HG03175 (cell line): ENCODE data around the gene PPP1R9B.
A peak's percentile ranks its signal among the peaks of the same experiment; 100 is the strongest.

ENCODE experiments used
- ATAC-seq: cut with Tn5 transposase; IDR thresholded peaks from one replicate; pipeline ENCODE4 v1.9.1; 2021; ENCODE audit warnings: mild to moderate bottlenecking, moderate library complexity; ENCODE audit not compliant: unreplicated experiment

Gene PPP1R9B

DNA sequence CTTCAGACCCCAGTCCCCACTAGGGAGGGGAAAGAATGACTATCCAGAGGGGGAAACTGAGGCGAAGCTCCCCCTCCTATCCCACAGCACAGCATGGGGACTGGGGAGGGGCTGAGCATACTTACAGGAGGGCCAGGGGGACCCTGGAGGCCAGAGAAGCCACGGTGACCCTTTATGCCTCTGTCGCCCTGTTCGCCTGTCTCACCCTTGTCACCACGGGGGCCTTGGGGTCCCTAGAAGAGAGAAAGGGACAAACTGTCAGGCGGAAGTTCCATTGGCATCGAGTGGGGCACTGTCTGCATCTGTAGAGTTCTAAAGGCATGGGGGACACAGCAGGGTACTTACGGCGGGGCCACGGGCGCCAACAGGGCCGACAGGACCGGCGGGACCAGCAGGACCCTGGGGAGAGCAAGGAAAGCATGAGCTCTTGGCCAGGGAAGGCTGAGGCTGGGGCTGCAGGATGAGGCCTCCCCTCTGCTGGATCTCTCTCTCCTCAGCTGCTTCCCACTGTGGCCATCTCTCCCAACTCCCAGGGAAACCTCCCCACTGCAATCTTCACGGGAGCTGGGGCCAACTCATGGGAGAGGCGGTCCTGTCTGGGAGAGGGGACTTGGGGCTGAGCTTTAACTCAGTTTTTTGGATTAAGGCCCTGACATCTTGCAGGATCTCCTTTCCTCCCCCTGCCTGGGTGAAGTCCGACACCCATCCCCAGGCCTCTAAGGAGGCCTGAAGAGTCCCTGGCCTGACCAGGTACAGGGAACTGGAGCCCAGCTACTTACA lies 37.5 kb upstream of the PPP1R9B start:
- ATAC-seq, result no peak

DNA sequence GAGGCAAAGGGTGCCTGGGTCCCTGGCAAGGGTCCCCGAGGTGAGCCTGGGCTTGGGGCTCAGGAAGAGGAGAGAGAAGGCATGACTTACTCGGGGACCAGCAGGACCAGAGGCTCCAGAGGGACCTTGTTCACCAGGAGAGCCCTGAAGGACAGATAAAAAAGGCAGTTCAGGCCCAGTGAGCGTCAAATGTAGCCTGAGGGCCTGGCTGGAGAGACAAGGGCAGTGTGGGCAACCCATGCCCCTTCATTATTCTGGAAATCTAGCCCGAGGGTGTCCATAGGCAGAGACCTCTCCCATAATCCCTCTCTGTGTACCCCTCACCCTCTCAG lies 36.9 kb upstream of the PPP1R9B start:
- ATAC-seq, result no peak

DNA sequence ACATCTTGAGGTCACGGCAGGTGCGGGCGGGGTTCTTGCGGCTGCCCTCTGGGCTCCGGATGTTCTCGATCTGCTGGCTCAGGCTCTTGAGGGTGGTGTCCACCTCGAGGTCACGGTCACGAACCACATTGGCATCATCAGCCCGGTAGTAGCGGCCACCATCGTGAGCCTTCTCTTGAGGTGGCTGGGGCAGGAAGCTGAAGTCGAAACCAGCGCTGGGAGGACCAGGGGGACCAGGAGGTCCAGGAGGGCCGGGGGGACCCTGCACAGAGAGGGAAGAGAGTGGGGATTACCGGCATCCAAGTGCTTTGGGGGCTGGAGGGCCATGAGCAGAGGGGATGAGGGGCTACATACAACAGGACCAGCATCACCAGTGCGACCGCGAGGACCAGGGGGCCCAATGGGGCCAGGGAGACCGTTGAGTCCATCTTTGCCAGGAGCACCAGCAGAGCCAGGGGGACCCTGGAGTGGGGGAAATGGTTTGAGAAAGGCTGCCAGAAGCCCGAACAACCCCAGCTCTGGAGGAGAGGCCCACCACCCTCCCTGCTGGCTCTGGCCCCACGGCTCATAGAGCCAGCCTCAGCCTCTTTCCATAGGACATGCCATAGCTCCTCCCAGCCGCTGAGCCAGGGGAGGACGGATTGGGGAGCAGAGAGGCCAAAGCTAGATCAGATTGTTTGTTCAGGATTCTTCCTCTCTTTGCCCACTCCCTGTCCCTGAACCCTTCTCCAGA lies 36.4 kb upstream of the PPP1R9B start:
- no peak for ATAC-seq

DNA sequence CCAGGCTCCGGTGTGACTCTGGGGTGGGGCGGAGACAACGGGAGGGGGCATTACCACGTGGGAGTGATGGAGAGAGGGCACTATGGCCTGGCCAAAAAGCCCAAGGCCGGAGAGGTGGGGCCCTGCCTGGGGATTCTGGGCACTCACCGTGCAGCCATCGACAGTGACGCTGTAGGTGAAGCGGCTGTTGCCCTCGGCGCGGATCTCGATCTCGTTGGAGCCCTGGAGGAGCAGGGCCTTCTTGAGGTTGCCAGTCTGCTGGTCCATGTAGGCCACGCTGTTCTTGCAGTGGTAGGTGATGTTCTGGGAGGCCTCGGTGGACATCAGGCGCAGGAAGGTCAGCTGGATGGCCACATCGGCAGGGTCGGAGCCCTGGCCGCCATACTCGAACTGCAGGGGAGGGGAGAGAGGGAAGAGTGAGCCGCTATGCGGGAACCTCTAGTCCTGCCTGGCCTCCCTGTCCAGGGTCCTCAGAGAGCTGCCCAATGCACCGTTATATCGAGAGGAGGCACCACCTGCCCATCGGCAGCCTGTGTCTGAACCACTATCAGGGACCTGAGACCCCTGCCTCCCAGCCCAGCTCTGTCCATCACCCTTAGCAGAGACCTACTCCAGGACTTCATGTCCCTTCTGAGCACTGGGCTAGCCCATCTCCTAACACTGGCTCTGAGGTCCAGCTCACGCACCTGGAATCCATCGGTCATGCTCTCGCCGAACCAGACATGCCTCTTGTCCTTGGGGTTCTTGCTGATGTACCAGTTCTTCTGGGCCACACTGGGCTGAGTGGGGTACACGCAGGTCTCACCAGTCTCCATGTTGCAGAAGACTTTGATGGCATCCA lies 35.4 kb upstream of the PPP1R9B start:
- no peak for ATAC-seq

DNA sequence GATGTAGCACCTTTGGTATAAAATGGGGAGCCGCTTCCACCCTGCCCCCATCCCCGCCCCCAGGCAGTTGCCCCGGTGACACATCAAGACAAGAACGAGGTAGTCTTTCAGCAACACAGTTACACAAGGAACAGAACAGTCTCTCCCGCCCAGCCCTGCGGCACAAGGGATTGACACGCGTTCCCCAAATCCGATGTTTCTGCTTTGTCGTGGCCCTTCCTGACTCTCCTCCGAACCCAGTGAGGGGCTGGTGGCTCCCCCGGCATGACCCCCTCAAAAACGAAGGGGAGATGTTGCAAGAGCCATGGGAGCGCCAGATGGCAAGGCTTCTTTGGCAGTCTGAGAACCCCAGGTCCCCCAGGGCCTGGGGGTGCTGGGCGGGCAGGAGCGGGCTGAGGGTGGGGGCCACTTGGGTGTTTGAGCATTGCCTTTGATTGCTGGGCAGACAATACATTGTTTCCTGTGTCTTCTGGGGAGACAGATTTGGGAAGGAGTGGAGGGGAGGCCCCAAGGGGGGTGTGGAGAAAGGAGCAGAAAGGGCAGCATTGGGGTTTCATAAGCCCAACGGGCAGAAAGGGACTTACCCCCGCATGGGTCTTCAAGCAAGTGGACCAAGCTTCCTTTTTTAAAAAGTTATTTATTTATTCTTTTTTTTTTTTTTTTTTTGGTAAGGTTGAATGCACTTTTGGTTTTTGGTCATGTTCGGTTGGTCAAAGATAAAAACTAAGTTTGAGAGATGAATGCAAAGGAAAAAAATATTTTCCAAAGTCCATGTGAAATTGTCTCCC lies 34.3 kb upstream of the PPP1R9B start:
- ATAC-seq, result no peak

DNA sequence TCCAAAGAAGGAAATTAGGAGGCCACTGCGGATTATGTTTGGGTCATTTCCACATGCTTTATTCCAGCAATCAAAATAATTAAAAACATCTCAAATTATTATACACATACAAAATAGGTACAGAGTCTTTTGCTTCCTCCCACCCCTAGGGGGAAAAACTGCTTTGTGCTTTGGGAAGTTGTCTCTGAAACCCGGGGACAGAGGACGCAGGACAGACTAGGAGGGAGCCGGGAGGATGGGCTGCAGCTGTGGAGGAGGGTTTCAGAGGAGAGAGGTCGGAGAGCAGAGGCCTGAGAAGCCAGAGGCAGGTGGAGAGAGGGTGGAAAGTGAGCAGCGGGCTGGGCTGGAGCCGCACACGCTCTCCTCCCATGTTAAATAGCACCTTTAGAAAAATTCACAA lies 33.6 kb upstream of the PPP1R9B start:
- no peak for ATAC-seq

DNA sequence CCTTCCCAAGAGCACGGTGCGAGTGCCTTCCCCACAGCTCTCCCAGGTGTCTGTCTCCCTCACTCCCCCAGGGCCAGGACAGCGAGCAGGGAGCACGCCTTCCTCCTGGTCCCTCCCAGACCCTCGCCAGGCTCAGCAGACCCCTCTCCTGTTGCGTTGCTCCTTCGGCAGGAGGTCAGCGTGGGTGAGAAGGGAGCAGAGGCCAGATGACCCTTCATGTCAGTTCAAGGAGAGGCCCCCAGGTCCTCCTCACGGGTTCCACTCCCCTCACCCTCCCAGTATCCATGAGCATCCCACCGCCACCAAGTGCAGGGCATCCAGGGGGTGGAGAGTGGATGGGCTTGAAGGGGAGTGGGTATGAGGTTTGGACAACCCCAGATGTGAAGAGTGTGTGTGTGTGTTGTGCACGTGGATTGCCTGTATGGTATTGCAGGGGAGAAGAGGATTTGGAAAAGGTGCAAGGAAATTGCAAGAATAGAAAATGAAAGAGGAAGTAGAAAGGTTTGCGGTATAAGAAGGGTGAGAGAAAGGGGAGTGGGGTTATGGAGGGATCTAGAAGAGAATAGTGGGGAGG lies 33.0 kb upstream of the PPP1R9B start:
- ATAC-seq, result no peak

DNA sequence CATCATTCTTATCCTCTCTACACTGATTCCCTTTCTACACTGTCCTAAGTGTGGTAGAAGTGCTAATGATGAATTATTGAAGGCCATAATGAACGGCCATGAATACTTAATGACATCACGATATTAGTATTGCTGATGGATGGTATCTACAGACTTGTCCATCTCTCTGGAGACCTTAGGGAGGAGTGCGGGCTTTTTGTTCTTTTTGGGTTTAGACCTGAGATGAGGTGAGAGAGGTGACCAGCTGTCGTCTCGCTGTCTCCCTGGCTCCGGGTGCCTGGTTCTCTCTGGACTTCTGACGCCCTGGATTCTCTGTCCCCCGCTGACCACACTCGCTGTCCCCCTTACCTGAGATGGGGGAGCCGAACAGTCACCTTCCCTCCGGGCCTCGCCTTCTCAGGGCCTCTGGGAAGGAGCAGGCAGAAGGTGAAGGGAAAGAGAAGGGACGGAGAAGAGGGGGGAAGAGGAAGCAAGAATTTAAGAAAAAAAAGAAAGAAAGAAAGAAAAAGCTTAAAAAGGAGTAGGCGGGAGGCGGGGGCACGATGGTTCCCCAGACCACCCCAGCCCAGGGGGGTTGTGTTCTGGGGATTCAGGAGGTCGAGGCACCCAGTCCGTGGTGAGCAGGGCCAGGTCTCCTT lies 32.4 kb upstream of the PPP1R9B start:
- ATAC-seq, result no peak

DNA sequence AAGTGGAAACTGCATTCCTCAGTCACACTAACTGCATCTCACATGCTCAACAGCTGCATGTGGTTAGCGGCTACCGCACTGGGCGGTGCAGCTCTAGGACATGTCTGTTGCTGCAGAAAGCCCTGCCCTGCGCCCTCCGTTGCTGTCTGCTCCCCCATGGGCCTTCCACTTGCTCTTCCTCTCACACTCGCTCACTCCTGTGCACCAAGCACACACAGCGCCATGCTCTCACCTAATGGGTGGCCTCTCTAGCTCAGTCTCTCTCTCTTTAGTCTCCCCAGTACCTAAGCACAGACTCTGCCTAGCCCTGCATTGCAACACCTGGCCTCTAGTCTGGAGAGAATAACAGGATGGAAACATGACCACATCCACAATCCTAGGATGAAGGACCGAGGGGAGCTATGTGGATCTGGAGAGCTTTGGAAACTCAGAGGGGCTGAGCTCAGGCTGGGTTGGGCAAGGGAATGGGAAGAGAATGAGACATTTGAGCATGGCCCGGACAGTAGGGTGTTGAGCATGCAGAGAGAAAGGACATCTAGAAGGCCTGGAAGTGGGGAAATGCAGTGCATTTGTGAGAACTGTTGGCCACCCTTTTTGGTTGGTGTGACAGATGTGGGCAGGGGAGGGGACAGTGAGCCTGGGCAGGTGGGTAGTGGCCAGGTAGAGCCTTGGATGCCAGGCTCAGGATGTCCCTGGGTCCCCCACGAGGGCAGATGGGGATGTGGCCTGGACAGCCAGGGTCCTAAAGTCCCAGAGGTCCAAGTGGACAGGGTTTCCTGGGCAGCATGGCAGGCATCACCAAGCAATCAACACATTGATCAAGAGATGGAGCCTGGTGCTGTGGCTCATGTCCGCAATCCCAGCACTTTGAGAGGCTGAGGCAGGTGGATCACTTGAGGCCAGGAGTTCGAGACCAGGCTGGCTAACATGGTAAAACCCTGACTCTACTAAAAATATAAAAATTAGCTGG lies 31.4 kb upstream of the PPP1R9B start:
- ATAC-seq, result no peak

DNA sequence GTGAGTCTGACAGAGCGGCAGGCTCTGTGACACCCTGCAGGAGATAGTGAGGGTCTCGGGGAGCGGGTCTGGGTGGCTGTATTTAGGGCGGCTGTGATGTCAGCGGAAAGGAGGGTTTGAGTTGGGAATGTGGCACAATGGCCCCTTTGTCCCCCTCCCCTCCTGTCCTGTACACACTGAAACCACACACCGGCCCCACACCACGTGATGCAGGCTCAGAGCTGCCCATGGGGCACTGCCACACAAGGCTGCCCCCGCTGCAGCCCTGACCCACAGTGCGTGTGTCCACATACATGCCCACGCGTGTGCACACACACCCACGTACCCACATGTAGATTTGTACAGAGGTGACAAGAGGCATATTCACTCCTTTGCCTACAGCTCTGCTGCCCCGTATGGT lies 30.7 kb upstream of the PPP1R9B start:
- no peak for ATAC-seq

DNA sequence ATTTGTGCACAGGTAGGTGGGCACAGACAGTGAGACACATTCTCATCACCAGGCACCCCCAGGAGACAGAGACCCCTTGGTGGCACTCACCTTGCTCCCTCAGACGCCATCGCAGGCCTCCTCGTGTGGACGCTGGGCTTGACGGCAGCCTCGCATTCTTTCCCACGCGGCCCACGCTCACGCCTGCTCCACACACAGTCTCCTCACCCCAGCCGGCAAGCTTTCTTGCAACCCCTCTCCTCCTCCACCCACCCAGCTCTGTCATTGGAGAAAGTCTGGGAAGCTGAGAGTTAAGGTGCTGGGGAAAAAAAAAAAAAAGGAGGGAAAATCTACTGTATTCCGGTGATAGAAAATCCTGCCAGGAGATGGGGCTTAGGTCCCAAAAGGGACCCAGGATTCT lies 30.1 kb upstream of the PPP1R9B start:
- no peak for ATAC-seq

DNA sequence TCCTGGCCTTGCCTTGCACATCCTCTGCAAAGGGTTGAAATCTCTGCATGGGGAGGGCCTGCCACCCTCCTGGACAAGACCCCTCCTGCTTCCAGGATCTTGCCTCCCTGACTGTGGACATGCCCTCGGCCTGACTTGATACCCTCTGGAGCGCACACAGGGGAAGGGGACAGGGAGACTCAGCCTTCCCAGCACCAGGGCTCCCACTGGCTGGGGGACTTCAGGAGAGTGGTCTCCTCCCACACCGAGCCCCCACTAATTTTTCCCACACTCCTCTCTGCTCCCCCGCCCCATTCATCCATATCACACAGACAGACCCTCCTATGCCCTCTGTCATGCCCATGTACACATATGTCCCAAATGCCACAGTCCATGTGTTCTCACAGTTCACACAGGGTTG lies 29.6 kb upstream of the PPP1R9B start:
- no peak for ATAC-seq

DNA sequence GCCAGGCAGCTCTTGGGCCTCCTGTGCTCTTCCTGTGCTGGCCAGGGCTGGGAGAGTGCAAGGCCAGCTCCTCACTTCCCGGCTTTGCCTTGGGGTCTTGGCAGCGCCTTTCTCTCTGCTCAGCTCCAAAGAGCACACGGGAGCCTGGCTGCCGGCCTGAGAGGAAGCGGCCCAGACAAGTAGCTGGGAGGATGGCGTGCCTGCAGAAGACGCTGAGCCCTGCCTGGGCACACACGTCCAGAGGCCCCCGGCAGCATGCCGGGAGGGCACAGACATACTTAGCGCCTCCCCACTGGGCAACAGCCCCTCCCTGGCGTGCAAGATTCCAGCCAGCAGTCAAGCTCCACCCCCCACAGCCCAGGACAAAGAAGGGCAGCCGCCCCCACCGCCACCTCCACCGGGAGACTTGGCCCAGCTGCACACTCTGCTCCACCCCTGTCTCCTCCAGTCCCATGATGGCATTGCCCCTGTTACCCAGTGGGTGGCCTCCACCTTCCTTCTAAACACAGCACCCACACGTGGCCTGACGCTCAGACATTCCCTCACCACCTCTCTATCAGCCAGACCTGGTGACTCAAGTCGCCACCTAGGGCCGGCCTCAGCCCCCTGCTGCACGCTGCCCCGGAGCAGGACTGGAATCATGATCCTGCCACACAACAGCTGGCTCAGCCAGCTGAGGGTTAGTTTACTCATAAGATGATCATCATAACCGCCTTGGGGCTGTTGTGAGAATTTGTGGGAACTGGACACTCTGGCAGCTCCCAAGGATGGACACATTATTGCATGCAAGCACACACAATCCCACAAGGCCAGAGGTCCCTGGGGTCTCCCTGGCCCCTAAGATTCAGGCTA lies 27.7 kb upstream of the PPP1R9B start:
- peak; percentile 61 for ATAC-seq

DNA sequence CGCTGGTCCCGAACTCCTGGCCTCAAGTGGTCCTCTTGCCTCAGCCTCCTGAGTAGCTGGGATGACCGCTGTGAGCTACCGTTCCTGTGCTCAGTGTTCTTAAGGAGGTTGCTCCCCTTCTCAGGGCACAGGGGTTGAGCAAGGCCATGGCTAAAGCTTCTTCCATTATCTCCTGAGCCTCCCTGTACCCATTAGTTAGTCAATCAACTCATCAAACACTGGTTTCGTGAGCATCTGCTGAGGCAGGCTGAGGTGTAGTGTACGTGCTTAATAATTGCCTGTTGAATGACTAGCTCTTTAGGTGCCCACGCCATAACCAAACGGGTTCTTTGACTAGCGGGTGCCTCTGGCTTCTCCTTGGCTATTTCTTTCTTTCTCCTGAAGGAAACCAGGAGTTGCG lies 27.0 kb upstream of the PPP1R9B start:
- ATAC-seq, result no peak

DNA sequence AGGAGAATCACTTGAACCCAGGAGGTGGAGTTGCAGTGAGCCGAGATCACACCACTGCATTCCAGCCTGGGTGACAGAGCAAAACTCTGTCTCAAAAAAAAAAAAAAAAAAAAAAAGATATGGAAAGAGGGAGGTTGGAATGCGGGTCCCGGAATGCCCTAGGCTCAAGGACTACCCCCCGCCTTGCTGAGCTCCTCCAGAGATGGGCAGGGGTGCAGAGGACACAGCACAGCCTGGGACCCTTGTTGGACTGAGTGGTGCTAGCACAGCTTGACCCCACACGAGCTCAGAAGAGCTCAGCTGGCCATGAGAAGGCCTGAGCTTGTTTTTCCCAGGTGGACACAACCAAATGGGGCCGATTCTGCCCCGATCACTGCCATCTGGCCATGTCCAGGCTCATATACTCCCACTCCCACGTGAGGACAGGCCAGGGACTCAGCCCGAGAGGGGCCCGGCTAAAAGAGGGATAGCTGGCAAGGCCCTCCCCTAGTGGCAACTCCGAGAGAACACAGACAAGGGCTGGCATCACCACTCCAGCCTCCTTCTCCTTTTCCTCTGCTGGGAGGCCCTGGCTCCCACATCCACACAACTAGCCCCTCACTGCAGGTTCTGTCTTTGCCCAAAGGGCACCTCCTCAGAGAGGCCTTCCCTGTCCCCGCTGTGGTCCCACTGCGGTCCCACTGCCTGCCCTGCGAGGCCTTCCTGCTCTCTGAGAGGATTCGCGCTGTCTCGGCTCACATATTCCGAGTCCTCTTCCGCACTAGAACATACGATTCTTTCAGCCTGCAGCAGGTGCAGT lies 26.3 kb upstream of the PPP1R9B start:
- ATAC-seq, result no peak

DNA sequence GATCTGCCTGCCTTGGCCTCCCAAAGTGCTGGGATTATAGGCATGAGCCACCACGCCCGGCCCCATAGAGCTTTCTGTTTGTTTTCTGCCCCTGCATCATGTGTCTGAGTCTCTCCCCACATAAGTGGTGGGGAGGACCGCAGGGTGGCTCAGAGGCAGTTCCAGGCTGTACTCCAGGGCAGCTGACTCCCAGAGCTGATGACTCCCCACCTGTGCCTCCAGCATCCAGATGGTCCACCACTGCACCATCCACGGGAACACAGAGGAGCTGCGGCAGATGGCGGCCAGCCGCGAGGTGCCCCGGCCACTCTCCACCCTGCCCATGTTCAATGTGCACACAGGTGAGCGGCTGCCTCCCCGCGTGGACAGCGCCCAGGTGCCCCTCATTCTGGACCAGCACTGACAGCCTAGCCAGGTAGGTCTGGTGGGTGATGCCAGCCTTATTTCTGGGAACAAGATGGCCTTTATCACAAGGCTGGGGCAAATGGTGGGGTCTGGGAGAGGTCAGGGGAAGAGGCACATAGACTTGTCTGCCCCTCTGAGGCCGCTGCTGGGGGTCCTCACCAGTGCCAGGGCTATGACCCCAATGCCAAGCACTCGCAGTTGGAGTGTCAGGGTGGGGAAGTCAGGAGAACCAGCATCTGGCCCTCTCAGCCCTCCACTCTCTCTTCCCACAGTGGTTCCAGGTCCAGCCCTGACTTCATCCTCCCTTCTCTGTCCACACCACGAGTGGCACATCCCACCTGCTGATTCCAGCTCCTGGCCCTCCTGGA lies 24.7 kb upstream of the PPP1R9B start:
- no peak for ATAC-seq

DNA sequence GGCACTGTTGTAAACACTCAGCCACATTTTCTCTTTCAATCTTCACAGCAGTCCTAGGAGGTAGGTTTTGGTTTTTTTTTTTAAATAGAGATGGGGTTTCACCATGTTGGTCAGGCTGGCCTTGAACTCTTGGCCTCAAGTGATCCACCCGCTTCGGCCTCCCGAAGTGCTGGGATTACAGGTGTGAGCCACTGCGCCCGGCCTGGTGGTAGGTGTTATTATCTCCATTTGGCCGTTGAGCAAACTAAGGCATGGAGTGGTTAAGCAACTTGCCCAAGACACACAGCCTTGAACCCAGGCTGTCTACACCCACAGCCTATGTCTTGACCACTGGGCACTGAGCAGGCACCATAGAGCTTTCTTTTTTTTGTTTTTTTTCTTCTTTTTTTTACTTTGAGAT lies 24.0 kb upstream of the PPP1R9B start:
- no peak for ATAC-seq
